ENCODE results near the gene DUX4. TPM values are rescaled to one million over a fixed set of nuclear protein-coding genes. Genes with fewer than 3 reads are reported as not detected.

Gene DUX4
- not detected for total RNA-seq

DNA sequence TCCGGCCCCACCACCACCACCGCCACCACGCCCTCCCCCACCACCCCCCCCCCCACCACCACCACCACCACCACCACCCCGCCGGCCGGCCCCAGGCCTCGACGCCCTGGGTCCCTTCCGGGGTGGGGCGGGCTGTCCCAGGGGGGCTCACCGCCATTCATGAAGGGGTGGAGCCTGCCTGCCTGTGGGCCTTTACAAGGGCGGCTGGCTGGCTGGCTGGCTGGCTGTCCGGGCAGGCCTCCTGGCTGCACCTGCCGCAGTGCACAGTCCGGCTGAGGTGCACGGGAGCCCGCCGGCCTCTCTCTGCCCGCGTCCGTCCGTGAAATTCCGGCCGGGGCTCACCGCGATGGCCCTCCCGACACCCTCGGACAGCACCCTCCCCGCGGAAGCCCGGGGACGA is at the start of gene DUX4:
TSS of gene DUX4 (plus strand) at position 347 of the 400 bp plus-strand sequence. CDS start at position 347, 0 bp downstream.

Small RNAs within 50 kb of the gene (small RNA-seq; reads per million reads assigned to genes)
- not detected for gene AC215524.1 (ENCODE audit: low replicate concordance)

Other genes with a start within 250 kb of the DUX4 start
- gene FRG1, start 232.9 kb upstream of the DUX4 start, total RNA-seq, result 17.2 TPM
- gene FRG2, start 146.5 kb upstream of the DUX4 start, total RNA-seq, result not detected
- not detected for gene DBET, start 109.3 kb upstream of the DUX4 start, total RNA-seq

Data from metanephros (tissue), 2 donors.